ENCODE data around the gene PLCXD1. TPM values are rescaled to one million over a fixed set of nuclear protein-coding genes. Genes with fewer than 3 reads are reported as not detected.

PLCXD1 gene
- total RNA-seq, 4 donors from 2014 or later: 2.1 to 8.9 (median 2.4) TPM

- DNase-seq (ENCODE audit: extremely low spot score): no peak
- H3K9me3 ChIP-seq: no peaks in the 10 kb centered on the region
- H3K36me3 ChIP-seq: peaks cover 28 to 38% (median 36%) of the 10 kb centered on the region in 4 donors
- H3K27ac ChIP-seq (replicated peaks in 1 of 4): peak overlapping the region; percentile 87 to 99 (median 98)
- H3K4me3 ChIP-seq: peak overlapping the region; percentile 94 to 99 (median 96)
- H3K4me1 ChIP-seq: peaks cover 17 to 39% (median 36%) of the 10 kb centered on the region in 4 donors
- intact Hi-C loops (cut with DNase I): loop anchor here (2.0 to 5.0 kb wide), 2 partner anchors 35 to 69 kb away; partner anchors contain the start of genes PLCXD1 and PPP2R3B
- no peaks in the 10 kb centered on the region for H3K27me3 ChIP-seq
- no peak for TF ChIP-seq CTCF (IDR thresholded peaks at IDR 0.05)
- no peak for TF ChIP-seq POLR2AphosphoS5 (IDR thresholded peaks at IDR 0.05)
- TF ChIP-seq EP300 (IDR thresholded peaks at IDR 0.05): no peak
- TF ChIP-seq POLR2A (IDR thresholded peaks at IDR 0.05; ENCODE audit: low read depth): no peak
- WGBS: 54% methylated on average over 19 of the region's 28 CpGs
These were observed 36.4 kb downstream of the PLCXD1 start for GRCh38 chrX:317424-318067.

GRCh38 chrX:318068-318738, 37.0 kb downstream of the PLCXD1 start:
- Histone ChIP-seq H3K4me1 (peaks cover 19 to 45% (median 38%) of the 10 kb centered on the region in 4 donors), H3K27ac (replicated peaks in 1 of 4) (peak overlapping the region; percentile 87 to 99 (median 98)), H3K4me3 (peak overlapping the region; percentile 94 to 99 (median 96)), H3K9me3 (no peaks in the 10 kb centered on the region), H3K27me3 (no peaks in the 10 kb centered on the region), H3K36me3 (peaks cover 21 to 31% (median 29%) of the 10 kb centered on the region in 4 donors)
- WGBS: 2% methylated on average over 23 of the region's 61 CpGs
- intact Hi-C loops (cut with DNase I): loop anchor here (2.0 to 5.0 kb wide), 2 partner anchors 36 to 69 kb away; partner anchors contain the start of genes PLCXD1 and PPP2R3B
- peak in 1 of 2 donors; percentile 69 for TF ChIP-seq POLR2AphosphoS5 (IDR thresholded peaks at IDR 0.05)
- TF ChIP-seq POLR2A (IDR thresholded peaks at IDR 0.05; ENCODE audit: low read depth): no peak
- peak; percentile 100 for DNase-seq (ENCODE audit: extremely low spot score)

DNA sequence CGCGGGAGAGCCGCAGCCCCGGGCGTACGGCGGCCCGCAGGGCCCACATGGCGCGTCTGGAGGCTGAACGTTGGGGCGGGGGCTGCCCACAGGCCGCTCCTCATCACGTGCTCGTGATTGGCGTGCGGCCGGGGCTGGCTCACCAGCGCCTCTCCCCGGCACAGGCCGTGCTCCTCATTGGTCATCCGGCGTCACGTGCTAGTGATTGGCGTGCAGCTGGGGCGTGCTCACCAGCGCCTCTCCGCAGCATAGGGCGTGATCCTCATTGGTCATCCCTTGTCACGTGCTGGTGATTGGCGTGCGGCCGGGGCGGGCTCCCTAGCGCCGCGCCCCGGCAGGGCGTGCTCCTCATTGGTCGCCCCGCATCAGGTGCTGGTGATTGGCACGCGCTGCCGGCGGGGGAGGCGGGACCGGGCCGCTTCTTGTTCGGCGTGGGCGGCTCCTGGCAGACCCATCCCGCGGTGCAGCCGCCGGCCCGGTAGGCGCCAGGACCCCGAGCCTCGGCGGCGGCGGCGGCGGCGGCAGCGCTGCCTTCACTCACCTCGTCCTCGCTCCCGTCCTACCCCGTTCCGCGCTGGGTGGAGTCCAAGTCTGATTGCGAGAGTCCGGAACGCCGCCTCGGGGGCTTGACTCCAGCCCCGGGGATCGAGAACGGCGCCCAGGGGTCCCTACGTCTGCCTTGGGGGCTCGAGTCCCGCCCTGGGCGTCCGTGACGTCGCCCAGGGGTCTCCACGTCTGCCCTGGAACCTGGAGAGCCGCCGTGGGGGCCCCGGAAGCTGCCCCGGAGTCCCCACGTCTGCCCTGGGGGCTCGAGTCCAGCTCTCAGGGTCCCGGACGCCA, 37.8 kb downstream of the PLCXD1 start, which contains the start of gene GTPBP6:
TSS of gene GTPBP6 (minus strand) at position 58 of the 840 bp plus-strand sequence. CDS start at position 49, 9 bp downstream.
- Histone ChIP-seq H3K27ac (replicated peaks in 1 of 4) (peak within 1 kb of the TSS; percentile 87 to 99 (median 98)), H3K4me3 (peak within 1 kb of the TSS; percentile 94 to 99 (median 96)), H3K9me3 (no peaks in the 10 kb centered on the region), H3K36me3 (peaks cover 16 to 24% (median 22%) of the 10 kb centered on the region in 4 donors), H3K27me3 (peaks cover 0 to 1% (median 0%) of the 10 kb centered on the region in 4 donors), H3K4me1 (peaks cover 20 to 51% (median 39%) of the 10 kb centered on the region in 4 donors)
- DNase-seq (ENCODE audit: extremely low spot score): peak; percentile 100
- intact Hi-C loops (cut with DNase I): loop anchor here (2.0 to 5.0 kb wide), 2 partner anchors 37 to 68 kb away; partner anchors contain the start of genes PLCXD1 and PPP2R3B
- whole genome bisulfite sequencing: 1% methylated on average over 48 of the region's 97 CpGs
- TF ChIP-seq CTCF (IDR thresholded peaks at IDR 0.05) (peak in 1 of 3 experiments; percentile 13), POLR2A (IDR thresholded peaks at IDR 0.05; ENCODE audit: low read depth) (peak; percentile 37), POLR2AphosphoS5 (IDR thresholded peaks at IDR 0.05) (peak; percentile 79 to 87), EP300 (IDR thresholded peaks at IDR 0.05) (no peak)

GRCh38 chrX:319579-320125, 38.5 kb downstream of the PLCXD1 start:
- WGBS: under 1% methylated on average over 19 of the region's 41 CpGs
- DNase-seq (ENCODE audit: extremely low spot score): no peak
- no peaks in the 10 kb centered on the region for H3K9me3 ChIP-seq
- peaks cover 10 to 17% (median 16%) of the 10 kb centered on the region in 4 donors for H3K36me3 ChIP-seq
- peaks cover 0 to 8% (median 0%) of the 10 kb centered on the region in 4 donors for H3K27me3 ChIP-seq
- H3K27ac ChIP-seq (replicated peaks in 1 of 4): peak overlapping the region; percentile 84 to 99 (median 93)
- intact Hi-C loops (cut with DNase I): loop anchor here (2.0 to 5.0 kb wide), 2 partner anchors 37 to 67 kb away; partner anchors contain the start of genes PLCXD1 and PPP2R3B
- peaks cover 20 to 57% (median 39%) of the 10 kb centered on the region in 4 donors for H3K4me1 ChIP-seq
- TF ChIP-seq POLR2A (IDR thresholded peaks at IDR 0.05; ENCODE audit: low read depth) (no peak), EP300 (IDR thresholded peaks at IDR 0.05) (no peak), POLR2AphosphoS5 (IDR thresholded peaks at IDR 0.05) (no peak), CTCF (IDR thresholded peaks at IDR 0.05) (no peak)
- peak overlapping the region; percentile 94 to 99 (median 96) for H3K4me3 ChIP-seq
